ENCODE measurements around the gene PRM2.

PRM2 gene

DNA sequence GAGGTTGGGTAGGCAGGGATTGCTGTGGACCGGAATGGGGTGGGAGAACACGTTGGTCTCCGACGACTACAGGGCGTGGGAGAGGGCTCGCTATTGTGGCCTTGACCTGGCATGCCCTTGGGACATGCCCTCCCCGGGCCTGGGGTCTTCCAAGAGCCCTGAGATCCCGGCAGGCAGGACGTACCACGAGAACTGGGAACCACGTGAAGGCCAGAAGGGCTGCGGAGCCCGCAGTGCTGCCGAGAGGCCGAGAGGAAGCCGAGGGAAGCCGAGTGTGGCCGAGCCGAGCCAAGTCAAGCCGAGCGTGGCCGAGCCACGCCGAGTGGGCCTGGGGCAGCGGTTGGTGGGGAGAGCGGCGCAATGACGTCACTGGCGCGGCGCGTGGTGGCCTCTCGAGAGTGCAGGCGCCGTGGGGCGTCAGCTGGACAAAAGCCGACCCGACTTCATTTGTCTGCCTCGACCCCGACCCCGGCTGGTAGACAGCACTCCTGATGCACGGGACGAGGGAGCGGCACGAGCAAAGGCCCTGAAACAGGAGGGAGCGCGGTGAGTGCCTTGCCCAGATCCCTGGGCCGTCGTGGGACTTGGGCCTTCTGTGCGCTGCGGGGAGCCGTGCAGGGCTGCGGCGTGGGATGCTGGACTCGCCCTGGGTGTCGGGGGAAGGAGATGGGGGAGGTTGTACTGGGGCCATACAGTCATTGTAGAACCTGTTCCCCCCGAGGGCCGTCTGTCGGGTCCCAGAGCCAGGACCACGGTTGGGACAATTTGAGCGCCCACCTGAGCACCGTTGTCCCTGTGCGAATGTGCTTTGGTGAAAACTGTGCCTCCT lies 26.8 kb downstream of the PRM2 start:
- no peak for DNase-seq (ENCODE audit: low spot score)
- no peak for FAIRE-seq

DNA sequence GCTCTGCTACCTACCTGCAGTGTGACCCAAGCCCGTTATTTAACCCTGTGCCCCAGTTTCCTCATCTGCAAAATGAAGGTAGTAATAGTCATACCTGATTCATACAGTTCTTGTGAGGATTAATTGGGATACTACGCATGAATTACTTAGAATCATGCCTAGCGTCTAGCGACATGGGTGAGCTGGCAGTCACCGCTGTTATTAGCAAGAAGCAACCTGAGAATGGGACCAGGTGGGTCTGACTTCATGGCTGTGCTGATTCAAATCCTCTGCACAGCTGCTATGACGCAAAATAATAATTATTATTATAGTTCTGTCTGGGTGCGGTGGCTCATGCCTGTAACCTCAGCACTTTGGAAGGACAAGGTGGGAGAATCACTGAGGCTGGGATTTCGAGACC lies 28.1 kb downstream of the PRM2 start:
- FAIRE-seq (no peak), DNase-seq (ENCODE audit: low spot score) (no peak)

DNA sequence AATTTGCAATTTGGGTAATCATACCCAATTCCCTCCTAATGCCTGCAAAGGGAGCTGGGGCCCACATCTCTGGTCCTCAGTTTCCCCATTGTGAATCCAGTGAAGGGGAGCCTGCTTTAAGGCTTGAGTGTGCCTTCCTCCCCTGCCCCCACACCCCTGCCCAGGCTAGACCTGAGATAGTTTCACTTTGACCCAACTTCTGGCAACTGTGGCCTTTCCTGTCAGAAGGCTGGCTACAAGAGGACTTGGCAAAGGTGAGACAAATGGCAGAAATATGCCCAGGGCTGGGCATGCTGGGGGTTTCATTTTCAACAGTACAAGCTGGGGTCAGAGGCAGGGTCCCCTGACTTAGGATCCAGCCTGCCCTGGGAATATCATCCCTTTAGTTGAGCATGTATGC lies 30.3 kb downstream of the PRM2 start:
- FAIRE-seq: no peak
- no peak for DNase-seq (ENCODE audit: low spot score)

DNA sequence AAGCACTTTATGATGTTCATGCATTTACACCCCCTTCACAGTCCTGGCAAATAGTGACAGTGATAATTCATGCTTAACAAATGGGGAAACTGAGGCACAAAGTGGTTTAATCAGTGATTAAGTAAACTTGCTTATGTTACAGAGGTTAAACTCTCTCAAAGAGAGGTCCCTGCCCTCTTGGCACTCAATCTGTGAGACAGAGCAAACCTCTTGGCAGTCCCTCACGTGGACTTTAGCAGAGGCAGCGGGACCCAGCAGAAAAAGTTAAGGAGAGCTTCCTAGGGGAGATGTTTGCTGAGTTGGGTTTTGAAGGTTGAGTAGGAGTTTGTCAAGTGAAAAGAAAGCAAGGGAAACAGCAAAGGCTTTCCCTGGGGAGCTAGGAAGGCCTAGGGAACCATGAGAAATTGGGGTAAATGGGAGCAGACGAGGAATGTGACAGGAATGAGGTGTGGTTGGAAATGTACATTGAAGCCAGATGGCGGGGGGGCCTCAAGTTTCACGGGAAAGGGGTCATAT lies 31.0 kb downstream of the PRM2 start:
- DNase-seq (ENCODE audit: low spot score): no peak

DNA sequence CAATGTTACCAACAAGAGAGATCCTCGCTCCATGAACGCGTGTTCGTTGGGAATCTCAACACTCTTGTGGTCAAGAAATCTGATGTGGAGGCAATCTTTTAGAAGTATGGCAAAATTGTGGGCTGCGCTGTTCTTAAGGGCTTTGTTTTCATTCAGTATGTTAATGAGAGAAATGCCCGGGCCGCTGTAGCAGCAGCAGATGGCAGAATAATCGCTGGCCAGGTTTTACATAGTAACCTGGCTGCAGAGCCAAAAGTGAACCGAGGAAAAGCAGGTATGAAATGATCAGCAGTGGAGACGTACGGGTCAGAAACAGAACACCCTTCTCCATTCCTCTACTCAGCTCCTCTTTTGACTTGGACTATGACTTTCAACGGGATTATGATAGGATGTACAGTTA lies 33.6 kb downstream of the PRM2 start:
- FAIRE-seq (no peak), DNase-seq (ENCODE audit: low spot score) (no peak)

More for the DNA sequence above, 31.0 kb downstream of the PRM2 start:
- FAIRE-seq: no peak

DNA sequence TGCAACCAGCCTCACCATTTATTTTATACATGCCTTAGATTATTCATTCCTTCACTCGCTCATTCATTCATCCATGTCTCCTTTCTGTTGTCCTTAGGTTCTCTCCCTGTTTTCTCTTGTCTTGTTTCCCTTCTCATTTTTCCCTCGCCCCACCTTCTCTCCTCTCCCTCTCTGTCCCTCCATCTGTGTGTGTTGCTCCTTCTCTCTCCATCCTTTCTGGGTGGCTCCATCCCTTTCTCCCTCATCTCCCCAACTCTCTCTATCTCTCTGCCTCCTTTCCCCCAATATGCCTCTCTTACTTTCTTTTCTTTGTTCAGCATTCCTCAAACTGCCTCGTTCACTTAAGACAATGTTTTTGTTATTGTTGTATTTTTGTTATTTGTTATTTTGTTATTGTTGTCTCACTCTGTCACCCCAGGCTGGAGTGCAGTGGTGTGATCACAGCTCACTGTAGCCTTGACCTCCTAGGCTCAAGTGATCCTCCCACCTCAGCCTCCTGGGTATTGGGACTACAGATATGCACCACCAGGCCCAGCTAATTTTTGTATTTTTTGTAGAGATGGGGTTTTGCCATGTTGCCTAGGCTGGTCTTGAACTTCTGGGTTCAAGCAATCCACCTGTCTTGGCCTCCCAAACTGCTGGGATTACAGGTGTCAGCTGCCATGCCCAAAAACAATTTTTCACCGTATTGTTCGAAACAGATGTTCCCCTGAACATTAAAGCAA lies 34.6 kb downstream of the PRM2 start:
- FAIRE-seq (no peak), DNase-seq (ENCODE audit: low spot score) (no peak)

DNA sequence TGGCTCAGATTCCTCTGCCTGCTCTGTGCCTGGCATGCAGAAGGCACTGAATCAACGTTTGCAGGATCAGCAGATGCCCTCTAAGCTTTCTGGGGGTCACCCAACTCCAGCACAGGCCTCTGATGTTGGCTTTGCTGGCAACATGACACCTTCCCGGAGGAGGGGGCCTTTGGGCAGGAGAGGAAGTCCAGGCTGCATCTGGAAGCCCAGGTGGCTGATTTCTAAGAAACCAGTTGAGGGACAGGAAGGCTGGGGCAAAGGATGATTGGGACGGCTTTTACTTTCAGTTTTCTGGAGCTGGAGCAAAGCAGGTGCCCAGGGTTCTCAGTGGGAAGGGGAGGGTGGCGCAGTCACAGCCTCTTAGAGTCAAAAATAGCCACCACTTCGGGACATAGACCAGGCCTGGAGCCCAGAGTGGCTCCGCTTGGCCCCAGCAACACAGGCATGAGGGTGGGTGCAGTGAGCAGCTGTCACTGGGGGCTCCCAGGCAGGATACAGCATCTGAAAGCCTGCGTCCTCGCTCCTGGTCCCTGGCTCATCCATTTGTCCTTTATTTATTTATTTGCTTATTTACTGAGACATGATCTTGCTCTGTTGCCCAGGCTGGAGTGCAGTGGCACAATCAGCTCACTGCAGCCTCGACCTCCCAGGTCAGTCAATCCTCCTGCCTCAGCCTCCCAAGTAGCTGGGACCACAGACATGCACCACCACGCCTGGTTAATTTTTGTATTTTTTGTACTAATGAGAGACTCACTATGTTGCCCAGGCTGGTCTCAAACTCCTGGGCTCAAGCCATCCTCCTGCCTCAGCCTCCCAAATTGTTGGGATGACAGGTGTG lies 35.4 kb downstream of the PRM2 start:
- DNase-seq (ENCODE audit: low spot score) (no peak), FAIRE-seq (no peak)

DNA sequence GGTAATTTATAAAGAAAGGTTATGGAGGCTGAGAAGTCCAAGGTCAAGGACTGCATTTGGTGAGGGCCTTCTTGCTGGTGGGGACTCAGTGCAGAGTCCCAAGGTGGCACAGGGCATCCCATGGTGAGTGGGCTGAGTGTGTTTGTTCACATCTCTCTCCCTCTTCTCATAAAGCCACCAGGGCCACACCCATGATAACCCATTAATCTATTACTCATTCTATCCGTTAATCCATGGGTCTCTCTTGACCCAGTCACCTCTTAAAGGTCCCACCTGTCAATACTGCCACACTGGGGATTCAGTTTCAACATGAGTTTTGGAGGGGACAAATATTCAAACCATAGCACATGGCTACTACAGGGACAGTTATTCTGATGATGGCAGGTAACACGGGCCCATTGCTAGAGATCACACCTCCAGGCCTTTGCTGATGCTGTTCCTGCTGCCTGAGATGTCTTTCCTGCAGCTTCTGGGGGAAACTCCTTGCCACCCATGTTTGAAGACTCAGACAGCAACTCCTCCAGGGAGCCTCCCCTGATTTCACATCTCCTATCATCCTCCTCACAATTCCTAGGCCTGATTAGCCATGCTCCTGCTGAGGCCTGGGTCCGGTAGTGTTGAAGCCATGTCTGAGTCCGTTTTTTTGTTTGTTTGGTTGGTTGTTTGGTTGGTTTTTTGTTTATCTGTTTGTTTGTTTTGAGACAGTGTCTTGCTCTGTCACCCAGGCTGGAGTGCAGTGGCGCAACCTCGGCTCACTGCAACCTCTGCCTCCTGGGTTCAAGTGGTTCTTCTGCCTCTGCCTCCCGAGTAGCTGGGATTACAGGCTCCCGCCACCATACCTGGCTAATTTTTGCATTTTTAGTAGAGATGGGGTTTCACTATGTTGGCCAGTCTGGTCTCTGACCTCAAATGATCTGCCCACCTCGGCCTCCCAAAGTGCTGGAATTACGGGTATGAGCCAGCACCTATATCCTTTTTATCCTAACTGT lies 36.3 kb downstream of the PRM2 start:
- no peak for DNase-seq (ENCODE audit: low spot score)
- no peak for FAIRE-seq

DNA sequence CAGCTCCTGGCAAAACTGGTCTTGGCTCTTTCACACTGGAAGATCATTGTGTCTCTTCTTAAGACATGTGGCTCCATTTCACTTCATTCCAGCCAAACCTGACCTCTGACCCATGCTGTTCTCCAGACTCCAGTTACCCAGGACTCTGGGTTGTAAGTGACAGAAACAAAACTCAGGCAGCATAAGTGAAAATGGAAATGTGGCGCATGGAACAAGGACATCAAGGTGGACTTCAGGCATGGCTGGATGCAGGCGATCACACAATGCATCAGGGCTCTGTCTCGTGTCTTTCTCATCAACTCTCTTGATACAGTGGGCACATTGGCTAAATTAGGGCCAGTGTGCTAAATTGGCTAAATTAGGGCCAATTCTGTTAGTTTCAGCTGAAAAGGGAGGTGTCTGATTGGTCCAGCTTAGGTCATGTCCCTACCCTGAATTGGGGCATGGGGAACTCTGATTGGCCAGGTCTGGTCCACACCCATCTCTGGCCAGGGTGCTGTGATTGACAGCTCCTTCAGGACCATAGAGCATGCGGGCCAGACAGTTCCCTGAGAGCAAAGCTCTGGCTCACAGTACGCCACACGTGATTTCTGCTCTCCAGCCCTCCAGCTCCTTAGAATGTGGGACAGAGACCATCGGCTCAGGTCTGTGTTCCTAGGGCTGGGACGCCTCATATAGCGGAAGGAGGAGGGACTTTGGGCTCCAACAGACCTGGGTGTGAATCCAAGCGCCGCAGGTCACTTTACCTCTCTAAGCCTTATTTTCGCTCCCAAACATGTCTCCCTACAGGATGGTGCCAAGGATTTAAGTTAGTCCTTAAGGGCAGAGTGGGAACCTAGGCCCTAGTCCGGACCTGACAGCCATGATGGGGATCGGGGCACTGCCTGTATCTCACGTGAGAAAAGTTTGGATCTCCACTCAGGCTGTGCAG lies 37.7 kb downstream of the PRM2 start:
- FAIRE-seq (no peak), DNase-seq (ENCODE audit: low spot score) (no peak)

DNA sequence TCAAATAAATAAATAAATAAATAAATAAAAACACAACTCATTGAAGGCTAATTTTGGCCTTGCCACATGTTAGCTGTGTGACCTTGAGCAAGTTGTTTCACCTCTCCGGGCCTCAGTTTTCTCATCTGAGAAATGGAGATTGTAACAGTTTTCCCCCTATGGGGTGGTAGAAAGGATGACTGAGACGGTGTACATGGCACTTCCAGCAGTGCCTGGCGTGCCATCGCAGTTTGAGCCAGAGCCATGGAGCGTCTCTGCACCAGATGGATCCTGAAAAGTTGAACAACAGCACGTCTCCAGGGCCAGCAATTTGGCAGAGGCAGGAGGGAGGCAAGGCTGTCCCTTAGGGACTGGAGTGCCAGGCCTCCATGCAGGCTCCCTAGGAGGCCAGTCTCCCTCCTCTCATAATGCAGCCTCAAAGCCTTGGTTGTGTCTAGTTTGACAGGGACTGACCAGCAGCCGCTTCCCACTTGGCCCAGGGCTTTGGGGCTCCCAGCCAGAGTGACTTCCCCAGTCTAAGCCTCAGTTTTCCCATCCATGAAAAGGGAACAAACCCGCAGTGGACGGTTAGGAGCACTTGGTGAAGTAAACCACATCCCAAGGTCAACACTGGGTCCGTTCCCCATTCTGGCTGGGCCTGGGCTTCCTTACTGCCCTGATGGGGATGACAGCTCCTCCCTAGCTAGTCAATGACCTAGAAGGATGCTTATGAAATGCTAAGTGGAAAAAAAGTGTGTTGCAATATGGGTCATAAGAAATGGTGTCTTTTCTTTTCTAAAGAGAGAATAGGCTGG lies 39.6 kb downstream of the PRM2 start:
- FAIRE-seq: no peak
- DNase-seq (ENCODE audit: low spot score): no peak

DNA sequence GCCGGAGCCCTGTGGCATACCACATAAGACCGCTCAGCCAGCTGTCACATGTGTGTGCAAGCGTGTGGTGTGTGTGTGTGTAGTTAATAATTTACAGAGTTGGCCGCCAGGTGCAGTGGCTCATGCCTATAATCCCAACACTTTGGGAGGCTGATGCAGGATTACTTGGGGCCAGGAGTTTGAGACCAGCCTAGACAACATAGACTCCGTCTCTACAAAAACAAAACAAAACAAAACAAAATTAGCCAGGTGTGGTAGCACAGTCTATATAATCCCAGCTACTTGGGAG lies 40.6 kb downstream of the PRM2 start:
- no peak for FAIRE-seq
- no peak for DNase-seq (ENCODE audit: low spot score)

DNA sequence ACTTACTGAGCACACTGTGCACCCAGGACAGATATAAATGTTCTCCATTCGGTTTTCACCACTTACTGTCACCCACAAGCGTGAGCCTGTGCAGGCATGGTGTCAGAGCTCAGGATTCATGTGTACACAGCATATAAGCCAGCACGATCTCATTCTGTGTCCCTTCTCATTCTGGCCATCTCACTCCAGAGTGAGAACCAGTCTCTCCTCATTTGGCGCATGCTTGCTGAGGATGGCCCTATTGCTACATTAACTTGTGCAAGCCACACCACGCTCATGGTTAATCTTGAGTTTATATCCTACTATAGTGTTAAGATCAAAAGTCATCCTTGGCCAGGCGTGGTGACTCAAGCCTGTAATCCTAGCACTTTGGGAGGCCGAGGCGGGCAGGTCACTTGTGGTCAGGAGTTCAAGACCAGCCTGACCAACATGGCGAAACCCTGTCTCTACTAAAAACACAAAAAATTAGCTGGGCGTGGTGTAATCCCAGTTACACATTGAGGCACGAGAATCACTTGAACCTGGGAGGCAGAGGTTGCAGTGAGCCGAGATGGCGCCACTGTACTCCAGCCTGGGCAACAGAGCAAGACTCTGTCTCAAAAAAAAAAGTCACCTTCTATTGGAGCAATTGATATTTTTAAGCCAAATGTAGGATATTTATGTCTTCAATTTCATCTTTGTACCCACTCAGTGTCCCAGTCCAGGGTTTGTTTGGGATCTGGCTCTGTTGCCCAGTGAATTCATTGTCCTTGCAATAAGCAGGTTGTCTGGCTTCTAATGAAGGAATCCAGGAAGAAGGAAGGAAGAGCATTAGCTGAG lies 41.2 kb downstream of the PRM2 start:
- DNase-seq (ENCODE audit: low spot score): no peak

DNA sequence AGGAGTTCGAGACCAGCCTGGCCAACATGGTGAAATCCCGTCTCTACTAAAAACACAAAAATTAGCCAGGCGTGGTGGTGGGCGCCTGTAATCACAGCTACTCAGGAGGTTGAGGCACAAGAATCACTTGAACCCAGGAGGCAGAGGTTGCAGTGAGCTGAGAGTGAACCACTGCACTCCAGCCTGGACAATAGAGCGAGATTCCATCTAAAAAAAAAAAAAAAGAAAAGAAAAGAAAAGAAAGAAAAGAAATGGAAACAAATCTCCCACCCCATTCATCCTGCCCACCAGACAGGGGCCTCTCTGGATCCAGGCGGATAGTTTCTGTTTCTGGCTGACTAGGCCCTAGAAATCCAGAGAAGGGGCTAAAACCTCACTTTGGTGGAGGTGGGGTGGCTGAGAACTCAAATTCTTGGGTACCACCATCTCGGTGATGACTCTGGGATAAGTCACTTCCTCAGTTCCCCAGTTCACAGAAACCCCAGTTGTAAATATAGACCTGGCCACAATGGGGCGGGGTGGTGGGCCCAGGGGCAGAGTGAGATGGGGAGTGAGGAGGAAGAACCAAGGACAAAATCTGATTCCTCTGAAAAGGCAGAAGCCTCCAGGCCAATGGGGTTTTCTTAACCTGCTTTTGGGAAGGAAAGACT lies 42.4 kb downstream of the PRM2 start:
- no peak for DNase-seq (ENCODE audit: low spot score)

More for the DNA sequence above, 41.2 kb downstream of the PRM2 start:
- no peak for FAIRE-seq

DNA sequence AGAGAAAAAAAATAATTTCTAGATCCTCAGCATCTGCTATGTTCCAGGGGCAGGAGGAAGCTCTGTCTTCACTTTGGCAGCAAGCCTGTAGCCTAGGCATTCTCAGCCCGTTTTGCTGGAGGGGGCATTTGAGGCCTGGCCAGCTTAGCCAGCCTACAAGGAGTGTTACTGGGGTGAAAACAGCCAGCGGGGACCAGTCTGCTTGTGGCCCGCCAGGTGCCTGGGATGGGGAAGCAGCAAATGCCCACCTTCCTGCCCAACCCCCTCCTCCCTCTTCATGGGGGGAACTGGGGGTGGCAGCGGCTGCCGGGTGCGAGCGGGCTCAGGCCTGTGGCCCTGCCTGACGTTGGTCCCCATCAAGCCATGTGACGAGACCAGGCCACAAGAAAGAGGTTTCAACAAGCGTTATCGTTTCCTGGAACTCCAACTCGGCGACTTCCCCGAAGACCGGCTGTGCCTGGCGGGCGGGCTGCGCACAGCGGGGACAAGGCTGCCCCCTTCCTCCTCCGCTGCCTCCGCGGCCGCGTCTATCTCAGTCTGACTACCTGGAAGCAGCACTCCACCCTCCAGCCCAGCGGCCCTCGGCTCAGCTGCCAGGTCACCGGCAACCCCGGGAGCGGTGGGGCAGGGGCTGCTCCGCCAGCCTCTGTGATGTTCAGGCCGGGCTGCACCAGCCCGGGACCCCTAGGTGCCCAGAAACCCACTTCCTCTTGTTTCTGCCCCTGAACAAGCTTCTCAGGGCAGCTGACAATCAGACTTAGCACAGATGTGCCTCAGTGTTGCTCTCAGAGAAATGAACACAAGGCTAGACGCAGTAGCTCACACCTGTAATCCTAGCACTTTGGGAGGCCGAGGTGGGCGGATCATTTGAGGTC lies 43.2 kb downstream of the PRM2 start:
- DNase-seq (ENCODE audit: low spot score): no peak
- FAIRE-seq: no peak

More for the DNA sequence above, 42.4 kb downstream of the PRM2 start:
- FAIRE-seq: no peak

DNA sequence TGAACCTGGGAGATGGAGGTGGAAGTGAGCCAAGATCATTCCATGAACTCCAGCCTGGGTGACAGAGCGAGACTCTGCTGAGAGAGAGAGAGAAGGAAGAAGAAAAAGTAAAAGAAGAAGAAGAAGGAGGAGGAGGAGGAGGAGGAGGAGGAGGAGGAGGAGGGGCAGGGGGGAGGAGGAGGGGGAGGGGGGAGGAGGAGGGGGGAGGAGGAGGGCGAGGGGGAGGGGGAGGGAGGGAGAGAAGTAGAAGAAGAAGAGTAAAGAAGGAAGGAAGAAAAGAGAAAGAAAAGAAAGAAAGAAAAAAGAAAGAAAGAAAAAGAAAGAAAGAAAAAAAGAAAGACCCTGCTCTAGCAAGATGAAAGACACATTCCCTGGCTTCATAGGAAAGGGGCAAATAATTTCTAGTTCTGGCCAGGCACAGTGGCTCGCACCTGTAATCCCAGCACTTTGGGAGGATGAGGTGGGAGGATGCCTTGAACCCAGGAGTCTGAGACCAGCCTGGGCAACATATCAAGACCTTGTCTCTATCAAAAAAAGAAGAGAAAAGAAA lies 43.9 kb downstream of the PRM2 start:
- DNase-seq (ENCODE audit: low spot score) (no peak), FAIRE-seq (no peak)

DNA sequence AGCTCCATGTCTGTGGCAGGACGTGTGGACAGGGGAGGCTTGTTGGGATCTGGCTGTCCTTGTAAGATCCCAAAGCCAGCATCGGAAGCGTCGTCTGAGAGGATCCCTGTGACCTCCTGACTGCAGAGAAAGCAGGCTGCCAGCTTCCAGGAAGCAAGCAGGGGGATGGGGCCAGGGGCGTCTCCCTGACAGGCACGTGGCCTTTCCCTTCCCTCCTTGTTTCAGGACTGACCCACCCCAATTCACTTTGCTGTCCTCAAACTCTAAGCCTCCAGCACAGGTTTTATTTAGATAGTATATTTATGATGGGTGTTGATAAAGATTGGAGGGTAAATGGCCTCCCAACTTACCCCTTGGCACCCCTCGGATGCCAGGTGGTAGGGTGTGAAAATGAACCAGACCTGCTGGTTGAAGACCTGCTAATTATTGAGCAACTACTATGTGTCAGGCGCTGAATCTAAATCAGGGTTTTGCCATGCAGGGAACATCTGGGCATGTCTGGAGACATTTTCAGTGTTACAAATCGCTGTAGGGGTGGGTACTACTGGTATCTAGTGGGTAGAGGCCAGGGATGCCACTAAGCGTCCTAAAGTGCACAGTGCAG lies 44.8 kb downstream of the PRM2 start:
- FAIRE-seq (no peak), DNase-seq (ENCODE audit: low spot score) (no peak)
